ENCODE measurements around the gene CMTM1. TPM values are rescaled to one million over a fixed set of nuclear protein-coding genes. Genes with fewer than 3 reads are reported as not detected.
"Not testable (repeated sequence)": the region's sequence is repeated elsewhere in the genome, so short reads cannot be mapped to it uniquely, and the experiment has no call there.

CMTM1 gene
- total RNA-seq, 1 donor from 2014 or later = 1.0 TPM

DNA sequence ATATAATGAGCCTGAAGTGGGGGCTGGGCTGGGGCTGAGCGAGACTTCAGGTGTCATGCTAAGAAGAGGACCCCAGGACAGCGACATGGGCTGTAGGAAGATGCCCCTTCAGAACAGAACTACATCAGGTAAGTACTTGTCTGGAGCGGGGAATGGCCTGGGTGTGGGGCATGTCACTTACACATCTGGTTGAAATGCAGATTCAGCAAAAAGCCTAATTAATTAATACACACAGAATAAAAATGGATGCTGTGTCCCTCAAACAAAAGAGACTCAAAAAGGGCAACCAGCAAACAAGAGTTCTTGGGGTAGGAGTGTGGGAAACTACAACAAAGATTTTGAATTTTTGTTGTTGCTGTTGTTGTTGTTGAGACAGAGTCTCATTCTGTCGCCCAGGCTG lies 24.8 kb downstream of the CMTM1 start:
- no peak overlapping the region for H3K4me3 ChIP-seq
- no peak overlapping the region for H3K27ac ChIP-seq (replicated peaks)
- no peaks in the 10 kb centered on the region for H3K9me3 ChIP-seq (replicated peaks)
- peaks cover under 1% of the 10 kb centered on the region for H3K4me1 ChIP-seq
- no peak for DNase-seq
- H3K27me3 ChIP-seq (ENCODE audit: low read depth) = no peaks in the 10 kb centered on the region
- intact Hi-C loops (cut with micrococcal nuclease) = no loop called here
- TF ChIP-seq, protein P1, sequence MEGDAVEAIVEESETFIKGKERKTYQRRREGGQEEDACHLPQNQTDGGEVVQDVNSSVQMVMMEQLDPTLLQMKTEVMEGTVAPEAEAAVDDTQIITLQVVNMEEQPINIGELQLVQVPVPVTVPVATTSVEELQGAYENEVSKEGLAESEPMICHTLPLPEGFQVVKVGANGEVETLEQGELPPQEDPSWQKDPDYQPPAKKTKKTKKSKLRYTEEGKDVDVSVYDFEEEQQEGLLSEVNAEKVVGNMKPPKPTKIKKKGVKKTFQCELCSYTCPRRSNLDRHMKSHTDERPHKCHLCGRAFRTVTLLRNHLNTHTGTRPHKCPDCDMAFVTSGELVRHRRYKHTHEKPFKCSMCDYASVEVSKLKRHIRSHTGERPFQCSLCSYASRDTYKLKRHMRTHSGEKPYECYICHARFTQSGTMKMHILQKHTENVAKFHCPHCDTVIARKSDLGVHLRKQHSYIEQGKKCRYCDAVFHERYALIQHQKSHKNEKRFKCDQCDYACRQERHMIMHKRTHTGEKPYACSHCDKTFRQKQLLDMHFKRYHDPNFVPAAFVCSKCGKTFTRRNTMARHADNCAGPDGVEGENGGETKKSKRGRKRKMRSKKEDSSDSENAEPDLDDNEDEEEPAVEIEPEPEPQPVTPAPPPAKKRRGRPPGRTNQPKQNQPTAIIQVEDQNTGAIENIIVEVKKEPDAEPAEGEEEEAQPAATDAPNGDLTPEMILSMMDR (IDR thresholded peaks at IDR 0.05; ENCODE audit: borderline replicate concordance) = no peak
- H3K36me3 ChIP-seq = no peaks in the 10 kb centered on the region

DNA sequence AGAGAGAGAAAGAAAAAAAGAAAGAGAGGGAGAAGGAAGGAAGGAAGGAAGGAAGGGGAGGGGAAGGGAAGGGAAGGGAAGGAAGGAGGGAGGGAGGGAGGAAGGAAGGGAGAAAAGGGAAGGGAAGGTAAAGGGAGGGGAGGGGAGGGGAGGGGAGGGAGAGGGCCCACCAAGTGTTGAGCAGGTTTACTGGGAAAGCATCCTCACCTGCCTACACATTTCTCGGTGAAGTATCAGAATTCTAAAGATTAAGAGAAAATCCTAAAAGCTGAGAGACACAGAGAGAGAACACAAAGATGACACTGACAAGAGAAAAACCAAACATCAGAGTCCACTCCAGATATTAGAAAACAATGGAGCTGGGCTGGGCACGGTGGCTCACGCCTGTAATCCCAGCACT lies 26.0 kb downstream of the CMTM1 start:
- Histone ChIP-seq H3K4me3 (no peak overlapping the region), H3K27me3 (ENCODE audit: low read depth) (no peaks in the 10 kb centered on the region), H3K9me3 (replicated peaks) (no peaks in the 10 kb centered on the region), H3K4me1 (no peaks in the 10 kb centered on the region), H3K27ac (replicated peaks) (no peak overlapping the region), H3K36me3 (no peaks in the 10 kb centered on the region)
- no peak for DNase-seq
- intact Hi-C loops (cut with micrococcal nuclease) = no loop called here
- TF ChIP-seq, protein P1 (IDR thresholded peaks at IDR 0.05; ENCODE audit: borderline replicate concordance) = no peak

DNA sequence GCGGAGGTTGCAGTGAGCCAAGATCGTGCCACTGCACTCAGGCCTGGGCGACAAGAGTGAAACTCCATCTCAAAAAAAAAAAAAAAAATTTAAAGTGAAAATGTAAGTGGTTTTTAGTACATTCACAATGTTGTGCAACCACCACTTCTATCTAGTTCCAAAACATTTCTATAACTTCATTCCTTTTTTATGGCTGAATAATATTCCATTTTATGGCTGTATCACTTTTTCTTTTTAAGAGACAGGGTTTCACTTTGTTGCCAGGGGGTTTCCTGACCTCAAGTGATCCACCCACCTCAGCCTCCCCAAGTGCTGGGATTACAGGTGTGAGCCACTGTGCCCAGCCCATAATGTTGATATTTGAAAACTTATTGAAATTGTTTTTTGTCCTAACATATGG lies 26.6 kb downstream of the CMTM1 start:
- intact Hi-C loops (cut with micrococcal nuclease) = no loop called here
- TF ChIP-seq, protein P1 (IDR thresholded peaks at IDR 0.05; ENCODE audit: borderline replicate concordance) = no peak
- Histone ChIP-seq H3K27me3 (ENCODE audit: low read depth) (no peaks in the 10 kb centered on the region), H3K27ac (replicated peaks) (no peak overlapping the region), H3K9me3 (replicated peaks) (no peaks in the 10 kb centered on the region), H3K4me1 (no peaks in the 10 kb centered on the region), H3K4me3 (no peak overlapping the region), H3K36me3 (no peaks in the 10 kb centered on the region)
- no peak for DNase-seq

GRCh38 chr16:66594739-66595138 lies 28.5 kb downstream of the CMTM1 start:
- TF ChIP-seq, protein P1 (IDR thresholded peaks at IDR 0.05; ENCODE audit: borderline replicate concordance) = no peak
- no peaks in the 10 kb centered on the region for H3K27me3 ChIP-seq (ENCODE audit: low read depth)
- no peak overlapping the region for H3K27ac ChIP-seq (replicated peaks)
- DNase-seq = no peak
- H3K36me3 ChIP-seq = no peaks in the 10 kb centered on the region
- H3K4me1 ChIP-seq = no peaks in the 10 kb centered on the region
- no peak overlapping the region for H3K4me3 ChIP-seq
- no peaks in the 10 kb centered on the region for H3K9me3 ChIP-seq (replicated peaks)
- intact Hi-C loops (cut with micrococcal nuclease) = no loop called here

- H3K27me3 ChIP-seq (ENCODE audit: low read depth); intact Hi-C loops (cut with micrococcal nuclease); H3K36me3 ChIP-seq; H3K27ac ChIP-seq (replicated peaks); H3K4me1 ChIP-seq; DNase-seq; H3K9me3 ChIP-seq (replicated peaks); H3K4me3 ChIP-seq: not testable (repeated sequence)
Measured at GRCh38 chr16:66596559-66596958, 30.3 kb downstream of the CMTM1 start.

DNA sequence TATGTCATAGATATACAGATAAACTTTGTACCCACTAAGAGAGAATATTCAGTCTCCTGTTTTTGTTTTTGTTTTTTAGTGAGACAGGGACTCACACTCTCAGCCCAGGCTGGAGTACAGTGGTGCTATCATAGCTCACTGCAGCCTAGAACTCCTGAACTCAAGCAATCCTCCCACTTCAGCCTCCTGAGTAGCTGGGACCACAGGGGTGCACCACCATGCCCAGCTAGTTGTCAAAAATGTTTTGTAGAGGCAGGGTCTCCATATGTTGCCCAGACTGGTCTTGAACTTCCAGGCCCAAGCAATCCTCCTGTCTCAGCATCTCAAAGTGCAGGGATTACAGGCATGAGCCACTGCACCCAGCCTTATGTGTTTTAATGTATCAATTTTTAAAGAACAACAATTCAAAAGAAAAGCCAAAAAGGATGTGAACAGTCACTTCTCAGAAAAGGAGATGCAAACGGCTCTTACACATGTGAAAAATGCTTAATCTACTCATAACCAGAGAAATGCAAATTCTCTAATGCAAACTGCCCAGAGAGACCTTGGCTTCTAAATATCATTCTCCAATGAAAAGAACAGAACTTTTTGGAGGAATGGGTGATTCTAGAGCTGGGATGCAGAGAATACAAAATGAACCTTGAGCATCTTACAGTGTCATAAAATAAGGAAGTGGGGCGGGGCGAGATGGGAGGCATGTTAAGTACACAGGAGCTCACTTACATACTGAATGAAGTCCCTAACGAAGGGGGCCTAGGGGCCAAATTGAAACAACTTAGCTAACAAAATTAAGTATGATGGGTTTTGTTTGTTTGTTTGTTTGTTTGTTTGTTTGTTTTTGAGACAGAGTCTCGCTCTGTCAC lies 31.0 kb downstream of the CMTM1 start:
- Histone ChIP-seq H3K27me3 (ENCODE audit: low read depth) (no peaks in the 10 kb centered on the region), H3K4me3 (no peak overlapping the region), H3K9me3 (replicated peaks) (no peaks in the 10 kb centered on the region), H3K36me3 (no peaks in the 10 kb centered on the region), H3K27ac (replicated peaks) (no peak overlapping the region), H3K4me1 (no peaks in the 10 kb centered on the region)
- DNase-seq = no peak
- intact Hi-C loops (cut with micrococcal nuclease) = no loop called here
- TF ChIP-seq, protein P1 (IDR thresholded peaks at IDR 0.05; ENCODE audit: borderline replicate concordance) = no peak
